HCT116 (cell line): ENCODE measurements around the gene MARCHF3. TPM values are rescaled to one million over a fixed set of nuclear protein-coding genes. Genes with fewer than 3 reads are reported as not detected.

Experiments used
- ATAC-seq: fragments of 200-7000 bp; cut with Tn5 transposase; 2 replicates; pipeline ENCODE4 v1.9.1; 2020; ENCODE audit warnings: mild to moderate bottlenecking, moderate library complexity
- BruUV-seq: library from RNA; stranded (reverse); fragments of 400-500 nt; replicated peaks from 2 replicates; lab custom pipeline; 2021; lab: Mats Ljungman, UMichigan
- CTCF ChIA-PET: fragments of 300-600 bp; sonication (Branson Sonifier 250); formaldehyde crosslinking; loops from one replicate; lab custom pipeline; 2021; ENCODE audit warnings: antibody characterized with exemption; lab: Charles Lee
- POLR2A ChIA-PET: fragments of 300-600, 350-600 bp; sonication (Branson Sonifier 250); formaldehyde crosslinking; loops from one replicate; lab custom pipeline; 2021; ENCODE audit warnings: antibody characterized with exemption; lab: Charles Lee
- RAD21 ChIA-PET, 2 experiments: fragments of 300-600 bp; sonication (Branson Sonifier 250); formaldehyde crosslinking; loops; one replicate each; lab custom pipeline; 2023; ENCODE audit warnings: low total read pairs in 2 of 2; ENCODE audit not compliant: uncharacterized antibody in 2 of 2, unreplicated experiment in 2 of 2, low non-redundant PET in 1 of 2; lab: Charles Lee
- DNase-seq: peaks from one replicate; pipeline ENCODE4 v3.0.0-alpha.2; 2010; ENCODE audit warnings: low read depth, low spot score
- H2AFZ ChIP-seq: fragments of 200-600 bp; shearing (Covaris generic), sonication (generic); 2 replicates; pipeline ENCODE4 v1.6.1; 2017; ENCODE audit warnings: low read depth, mixed run types, mixed read lengths, antibody characterized with exemption, low read length; ENCODE audit not compliant: poor library complexity, severe bottlenecking
- H3K27ac ChIP-seq: 2 replicates; pipeline ENCODE4 v1.5.1; 2012; ENCODE audit warnings: low read depth, low read length
- H3K27me3 ChIP-seq: fragments of 200-600 bp; sonication (generic); 2 replicates; pipeline ENCODE4 v1.6.1; 2016; ENCODE audit warnings: mixed run types, low read length, mixed read lengths; ENCODE audit not compliant: insufficient read depth
- H3K36me3 ChIP-seq, 2 experiments: fragments of 200-500 bp in 1 of 2; fragments of 200-600 bp in 1 of 2; sonication (Bioruptor generic) in 1 of 2; sonication (generic) in 1 of 2; 2 replicates each; pipeline versions ENCODE4 v1.5.1 to v1.6.1; 2014 to 2016; ENCODE audit warnings: low read length in 2 of 2, inconsistent platforms in 1 of 2, mixed read lengths in 1 of 2, mixed run types in 1 of 2; ENCODE audit not compliant: insufficient read depth in 2 of 2, control insufficient read depth in 1 of 2
- H3K4me1 ChIP-seq, 2 experiments: fragments of 200-600 bp in 1 of 2; sonication (generic) in 1 of 2; 2 replicates each; pipeline versions ENCODE4 v1.5.1 to v1.6.1; 2012 to 2017; ENCODE audit warnings: low read length in 2 of 2, inconsistent platforms in 1 of 2, mild to moderate bottlenecking in 1 of 2, mixed read lengths in 1 of 2, mixed run types in 1 of 2, moderate library complexity in 1 of 2; ENCODE audit not compliant: insufficient read depth in 2 of 2, control insufficient read depth in 1 of 2
- H3K4me2 ChIP-seq: fragments of 200-600 bp; sonication (generic); 2 replicates; pipeline ENCODE4 v1.6.1; 2017; ENCODE audit warnings: mixed run types, low read length, mixed read lengths
- H3K4me3 ChIP-seq, 2 experiments: fragments of 200-600 bp in 1 of 2; sonication (generic) in 1 of 2; replicated peaks in 1 of 2; 2 replicates each; pipeline ENCODE4 v1.5.1; 2011 to 2016; ENCODE audit warnings: low read length in 2 of 2, control low read depth in 1 of 2, low read depth in 1 of 2, mild to moderate bottlenecking in 1 of 2, mixed read lengths in 1 of 2, mixed run types in 1 of 2
- H3K79me2 ChIP-seq: fragments of 200-600 bp; sonication (generic); 2 replicates; pipeline ENCODE4 v1.6.1; 2017; ENCODE audit warnings: mild to moderate bottlenecking, mixed run types, low read length, moderate library complexity, mixed read lengths; ENCODE audit not compliant: insufficient read depth
- H3K9ac ChIP-seq: fragments of 200-600 bp; sonication (generic); 2 replicates; pipeline ENCODE4 v1.6.1; 2016; ENCODE audit warnings: low read length, mixed read lengths
- H3K9me2 ChIP-seq: fragments of 200-600 bp; sonication (generic), shearing (Covaris generic); 2 replicates; pipeline ENCODE4 v1.6.1; 2017; ENCODE audit warnings: mixed run types, mild to moderate bottlenecking, moderate library complexity; ENCODE audit not compliant: insufficient read depth
- H3K9me3 ChIP-seq, 2 experiments: fragments of 200-500 bp in 1 of 2; fragments of 200-600 bp in 1 of 2; sonication (Bioruptor generic) in 1 of 2; sonication (generic) in 1 of 2; 2 replicates each; pipeline ENCODE4 v1.6.1; 2014 to 2017; ENCODE audit warnings: low read length in 2 of 2, mixed read lengths in 2 of 2, inconsistent platforms in 1 of 2, low read depth in 1 of 2, mild to moderate bottlenecking in 1 of 2, mixed run types in 1 of 2, moderate library complexity in 1 of 2; ENCODE audit not compliant: control insufficient read depth in 1 of 2, insufficient read depth in 1 of 2
- H4K20me1 ChIP-seq: fragments of 200-600 bp; sonication (generic), shearing (Covaris generic); 2 replicates; pipeline ENCODE4 v1.6.1; 2017; ENCODE audit warnings: mixed run types, mild to moderate bottlenecking, moderate library complexity; ENCODE audit not compliant: insufficient read depth
- ATF3 ChIP-seq: IDR thresholded peaks from 2 replicates; pipeline ENCODE4 v1.6.1; 2012
- CBX3 ChIP-seq: IDR thresholded peaks from 2 replicates; pipeline ENCODE4 v1.6.1; 2012; ENCODE audit warnings: low read depth
- CTCF ChIP-seq, 3 experiments: fragments of 200-600 bp in 1 of 3; sonication (generic) in 1 of 3; IDR thresholded peaks in 2 of 3; conservative IDR thresholded peaks in 1 of 3; 2 replicates each; pipeline ENCODE4 v1.5.1; 2012 to 2017; ENCODE audit warnings: low read depth in 2 of 3, low read length in 2 of 3, antibody characterized with exemption in 1 of 3, borderline replicate concordance in 1 of 3, control low read depth in 1 of 3, mild to moderate bottlenecking in 1 of 3, mixed read lengths in 1 of 3, mixed run types in 1 of 3, moderate library complexity in 1 of 3; ENCODE audit not compliant: insufficient read depth in 1 of 3
- EGR1 ChIP-seq: IDR thresholded peaks from 2 replicates; pipeline ENCODE4 v1.6.1; 2012; ENCODE audit warnings: low read depth
- EZH2phosphoT487 ChIP-seq: fragments of 200-600 bp; IDR thresholded peaks from 2 replicates; pipeline ENCODE4 v1.6.1; 2018; ENCODE audit warnings: antibody characterized with exemption, borderline replicate concordance
- FOSL1 ChIP-seq: IDR thresholded peaks from 2 replicates; pipeline ENCODE4 v1.6.1; 2012; ENCODE audit warnings: low read depth
- POLR2AphosphoS5 ChIP-seq: IDR thresholded peaks from 2 replicates; pipeline ENCODE4 v1.6.1; 2011; ENCODE audit warnings: mild to moderate bottlenecking, low read depth, low read length, moderate library complexity
- RAD21 ChIP-seq: IDR thresholded peaks from 2 replicates; pipeline ENCODE4 v1.6.1; 2012; ENCODE audit warnings: low read depth, mild to moderate bottlenecking
- SIN3A ChIP-seq: IDR thresholded peaks from 2 replicates; pipeline ENCODE4 v1.6.1; 2012; ENCODE audit warnings: low read depth
- SP1 ChIP-seq: IDR thresholded peaks from 2 replicates; pipeline ENCODE4 v1.6.1; 2012; ENCODE audit warnings: low read depth
- SRF ChIP-seq: IDR thresholded peaks from 2 replicates; pipeline ENCODE4 v1.6.1; 2012; ENCODE audit warnings: low read depth
- TCF7L2 ChIP-seq: IDR thresholded peaks from 2 replicates; pipeline ENCODE4 v1.7.0; 2011; ENCODE audit warnings: borderline replicate concordance, inconsistent platforms; ENCODE audit not compliant: insufficient read depth, insufficient read length; ENCODE audit errors: extremely low read depth
- ZFX ChIP-seq: fragments of 450-650 bp; IDR thresholded peaks from 2 replicates; pipeline ENCODE4 v1.6.1; 2017
- intact Hi-C: fragments of 100-400 bp; cut with micrococcal nuclease; formaldehyde crosslinking; loops from 2 replicates; pipeline ENCODE4 v1.10.0; 2022
- total RNA-seq: library from RNA; stranded (reverse); gene quantifications from one replicate; pipeline ENCODE4 v1.2.1, GENCODE V29; 2021; ENCODE audit not compliant: unreplicated experiment
- TF ChIP-seq, protein P1 (sequence below): IDR thresholded peaks from 2 replicates; pipeline ENCODE4 v1.6.1; 2012
- TF ChIP-seq, protein P2 (sequence below): IDR thresholded peaks from 2 replicates; pipeline ENCODE4 v1.6.1; 2011; ENCODE audit warnings: mild to moderate bottlenecking, low read length, moderate library complexity; ENCODE audit not compliant: insufficient replicate concordance; ENCODE audit errors: extremely low read depth

The MARCHF3 gene
- total RNA-seq, 1 experiment from 2014 or later = 2.3 TPM

- TF ChIP-seq, protein P1, sequence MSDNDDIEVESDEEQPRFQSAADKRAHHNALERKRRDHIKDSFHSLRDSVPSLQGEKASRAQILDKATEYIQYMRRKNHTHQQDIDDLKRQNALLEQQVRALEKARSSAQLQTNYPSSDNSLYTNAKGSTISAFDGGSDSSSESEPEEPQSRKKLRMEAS = no peak
- TF ChIP-seq, all 23 proteins: peak for 0
Measured at GRCh38 chr5:126965061-126965475, 65.3 kb downstream of the MARCHF3 start (continued).

GRCh38 chr5:126963822-126964375, 66.5 kb downstream of the MARCHF3 start:
- BruUV-seq = no TSS peak
- Histone ChIP-seq H3K4me1 (no peaks in the 10 kb centered on the region), H3K36me3 (no peaks in the 10 kb centered on the region), H3K9me3 (no peaks in the 10 kb centered on the region), H4K20me1 (no peaks in the 10 kb centered on the region), H3K9me2 (no peaks in the 10 kb centered on the region), H3K9ac (no peak overlapping the region), H3K79me2 (no peaks in the 10 kb centered on the region), H3K27me3 (no peaks in the 10 kb centered on the region), H2AFZ (no peak overlapping the region), H3K4me3 (no peak overlapping the region), H3K4me2 (no peak overlapping the region), H3K27ac (no peak overlapping the region)
- ATAC-seq (no peak), DNase-seq (no peak)
- intact Hi-C loops = no loop called here
- RAD21 ChIA-PET = no interaction called here
- CTCF ChIA-PET = no interaction called here
- POLR2A ChIA-PET = no interaction called here
- TF ChIP-seq SIN3A (no peak), SRF (no peak), ATF3 (no peak), EGR1 (no peak), SP1 (no peak), TCF7L2 (no peak), FOSL1 (no peak), CBX3 (no peak), EZH2phosphoT487 (no peak), POLR2AphosphoS5 (no peak), ZFX (no peak), RAD21 (no peak), CTCF (IDR thresholded peaks at IDR 0.05 in 2 of 3, conservative IDR thresholded peaks at IDR 0.05 in 1 of 3; ENCODE audit: borderline replicate concordance in 1 of 3, insufficient read depth in 1 of 3, low read depth in 2 of 3, low read length in 2 of 3) (no peak)
- TF ChIP-seq, protein P1 = no peak
- TF ChIP-seq, protein P2, sequence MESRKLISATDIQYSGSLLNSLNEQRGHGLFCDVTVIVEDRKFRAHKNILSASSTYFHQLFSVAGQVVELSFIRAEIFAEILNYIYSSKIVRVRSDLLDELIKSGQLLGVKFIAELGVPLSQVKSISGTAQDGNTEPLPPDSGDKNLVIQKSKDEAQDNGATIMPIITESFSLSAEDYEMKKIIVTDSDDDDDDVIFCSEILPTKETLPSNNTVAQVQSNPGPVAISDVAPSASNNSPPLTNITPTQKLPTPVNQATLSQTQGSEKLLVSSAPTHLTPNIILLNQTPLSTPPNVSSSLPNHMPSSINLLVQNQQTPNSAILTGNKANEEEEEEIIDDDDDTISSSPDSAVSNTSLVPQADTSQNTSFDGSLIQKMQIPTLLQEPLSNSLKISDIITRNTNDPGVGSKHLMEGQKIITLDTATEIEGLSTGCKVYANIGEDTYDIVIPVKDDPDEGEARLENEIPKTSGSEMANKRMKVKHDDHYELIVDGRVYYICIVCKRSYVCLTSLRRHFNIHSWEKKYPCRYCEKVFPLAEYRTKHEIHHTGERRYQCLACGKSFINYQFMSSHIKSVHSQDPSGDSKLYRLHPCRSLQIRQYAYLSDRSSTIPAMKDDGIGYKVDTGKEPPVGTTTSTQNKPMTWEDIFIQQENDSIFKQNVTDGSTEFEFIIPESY = no peak
